SU-DHL-6 (cell line): Measurements from ENCODE around the gene BTBD9.

Experiments
- H2AFZ ChIP-seq: fragments of 200-600 bp; sonication (generic); 2 replicates; pipeline ENCODE4 v1.6.1; 2014; ENCODE audit warnings: low read depth, mild to moderate bottlenecking, moderate library complexity, mixed read lengths, antibody characterized with exemption, low read length; ENCODE audit not compliant: severe bottlenecking
- H3F3A ChIP-seq: fragments of 200-600 bp; shearing (Covaris generic); 2 replicates; pipeline ENCODE4 v1.6.0; 2016; ENCODE audit warnings: antibody characterized with exemption, mild to moderate bottlenecking; ENCODE audit not compliant: insufficient read depth
- H3K27ac ChIP-seq: fragments of 200-600 bp; sonication (generic); 2 replicates; pipeline ENCODE4 v1.5.1; 2016; ENCODE audit warnings: low read depth, mild to moderate bottlenecking, low read length, moderate library complexity, mixed read lengths
- H3K27me3 ChIP-seq: fragments of 200-600 bp; sonication (generic), shearing (Covaris generic); 2 replicates; pipeline ENCODE4 v1.6.0; 2014; ENCODE audit warnings: mild to moderate bottlenecking, low read length
- H3K36me3 ChIP-seq: fragments of 200-600 bp; sonication (generic); 2 replicates; pipeline ENCODE4 v1.6.1; 2014; ENCODE audit warnings: mild to moderate bottlenecking, low read length, mixed read lengths
- H3K4me2 ChIP-seq: fragments of 300-600, 200-600 bp; shearing (Covaris generic), sonication (generic); 2 replicates; pipeline ENCODE4 v1.6.0; 2014; ENCODE audit warnings: low read length, low read depth, mild to moderate bottlenecking; ENCODE audit not compliant: poor library complexity, severe bottlenecking
- H3K4me3 ChIP-seq: fragments of 200-600 bp; sonication (generic); 2 replicates; pipeline ENCODE4 v1.5.1; 2014; ENCODE audit warnings: antibody characterized with exemption, low read length, mild to moderate bottlenecking, mixed read lengths; ENCODE audit not compliant: insufficient read depth, poor library complexity, severe bottlenecking
- H3K79me2 ChIP-seq: fragments of 200-600 bp; sonication (generic); 2 replicates; pipeline ENCODE4 v1.6.1; 2014; ENCODE audit warnings: mild to moderate bottlenecking, low read length, moderate library complexity; ENCODE audit not compliant: insufficient read depth
- H3K9ac ChIP-seq: fragments of 200-600 bp; sonication (generic); 2 replicates; pipeline ENCODE4 v1.7.0; 2014; ENCODE audit warnings: mild to moderate bottlenecking, low read length
- H3K9me2 ChIP-seq: fragments of 200-600 bp; sonication (generic); replicated peaks from 2 replicates; pipeline ENCODE4 v1.6.1; 2014; ENCODE audit warnings: low read length; ENCODE audit not compliant: insufficient read depth
- H3K9me3 ChIP-seq: fragments of 200-600 bp; sonication (generic); 2 replicates; pipeline ENCODE4 v1.6.1; 2014; ENCODE audit warnings: low read length, mixed read lengths; ENCODE audit not compliant: insufficient read depth
- H4K20me1 ChIP-seq: fragments of 200-600 bp; sonication (generic); 2 replicates; pipeline ENCODE4 v1.6.1; 2014; ENCODE audit warnings: low read depth, mild to moderate bottlenecking, antibody characterized with exemption, low read length, moderate library complexity, mixed read lengths
- CTCF ChIP-seq: fragments of 200-600 bp; sonication (generic); IDR thresholded peaks from one replicate; pipeline ENCODE4 v1.5.1; 2017; ENCODE audit warnings: antibody characterized with exemption, mild to moderate bottlenecking, low read length, moderate library complexity; ENCODE audit not compliant: insufficient read depth, poor library complexity, severe bottlenecking
- EZH2phosphoT487 ChIP-seq: fragments of 200-600 bp; sonication (generic), shearing (Covaris generic); conservative IDR thresholded peaks from 2 replicates; pipeline ENCODE4 v1.6.1; 2018; ENCODE audit warnings: mild to moderate bottlenecking, antibody characterized with exemption, low read length, moderate library complexity, mixed read lengths

The BTBD9 gene

GRCh38 chr6:38477680-38478260, 162.0 kb downstream of the BTBD9 start:
- Histone ChIP-seq H3F3A (no peaks in the 10 kb centered on the region), H3K36me3 (no peaks in the 10 kb centered on the region), H3K9me2 (no peaks in the 10 kb centered on the region), H3K27ac (no peak overlapping the region), H3K4me2 (no peak overlapping the region), H4K20me1 (0 out of 2 replicates have a peak, but pooled peaks cover 2% of the 10 kb centered on the region), H2AFZ (no peak overlapping the region), H3K4me3 (no peak overlapping the region), H3K79me2 (no peaks in the 10 kb centered on the region), H3K9ac (no peak overlapping the region), H3K9me3 (no peaks in the 10 kb centered on the region), H3K27me3 (no peaks in the 10 kb centered on the region)
- TF ChIP-seq CTCF (no peak), EZH2phosphoT487 (no peak)

GRCh38 chr6:38476888-38477287, 162.8 kb downstream of the BTBD9 start:
- H3K4me3 ChIP-seq = no peak overlapping the region
- no peak overlapping the region for H2AFZ ChIP-seq
- H3K9me3 ChIP-seq = no peaks in the 10 kb centered on the region
- no peak overlapping the region for H3K9ac ChIP-seq
- H3K36me3 ChIP-seq = no peaks in the 10 kb centered on the region
- TF ChIP-seq CTCF (no peak), EZH2phosphoT487 (no peak)
- H3K27me3 ChIP-seq = no peaks in the 10 kb centered on the region
- H3K27ac ChIP-seq = no peak overlapping the region
- no peaks in the 10 kb centered on the region for H3K9me2 ChIP-seq
- H3F3A ChIP-seq = no peaks in the 10 kb centered on the region
- 0 out of 2 replicates have a peak, but pooled peaks cover 2% of the 10 kb centered on the region for H4K20me1 ChIP-seq
- H3K4me2 ChIP-seq = no peak overlapping the region
- H3K79me2 ChIP-seq = no peaks in the 10 kb centered on the region

- Histone ChIP-seq H3F3A (no peaks in the 10 kb centered on the region), H3K4me3 (no peak overlapping the region), H2AFZ (no peak overlapping the region), H3K9me3 (no peaks in the 10 kb centered on the region), H3K27ac (no peak overlapping the region), H4K20me1 (0 out of 2 replicates have a peak, but pooled peaks cover 2% of the 10 kb centered on the region), H3K27me3 (no peaks in the 10 kb centered on the region), H3K9ac (no peak overlapping the region), H3K4me2 (no peak overlapping the region), H3K9me2 (no peaks in the 10 kb centered on the region), H3K79me2 (no peaks in the 10 kb centered on the region), H3K36me3 (no peaks in the 10 kb centered on the region)
- TF ChIP-seq EZH2phosphoT487 (no peak), CTCF (no peak)
Observed at GRCh38 chr6:38476141-38476540, 163.6 kb downstream of the BTBD9 start.
